ENCODE data around the gene TNK2. TPM values are rescaled to one million over a fixed set of nuclear protein-coding genes. Genes with fewer than 3 reads are reported as not detected.
"Not testable (repeated sequence)": the region's sequence is repeated elsewhere in the genome, so short reads cannot be mapped to it uniquely, and the experiment has no call there.

TNK2 gene
- total RNA-seq, 6 experiments from 2014 or later = 29.6 to 46.1 (median 35.1) TPM

GRCh38 chr3:195941265-195941815 lies 33.0 kb upstream of the TNK2 start:
- not testable (repeated sequence) for H3K27ac Mint-ChIP-seq; H3K4me3 Mint-ChIP-seq; H3K4me1 Mint-ChIP-seq (ENCODE audit: low read depth); DNase-seq
- Mint-ChIP-seq H3K27me3 (ENCODE audit: insufficient read depth) (peaks cover 26% of the 10 kb centered on the region), H3K36me3 (ENCODE audit: low read depth) (peaks cover 37% of the 10 kb centered on the region), H3K9me3 (peaks cover 14% of the 10 kb centered on the region)

- H3K4me1 Mint-ChIP-seq (ENCODE audit: low read depth); H3K4me3 Mint-ChIP-seq; DNase-seq; H3K27ac Mint-ChIP-seq: not testable (repeated sequence)
- H3K36me3 Mint-ChIP-seq (ENCODE audit: low read depth) = peaks cover 37% of the 10 kb centered on the region
- peaks cover 14% of the 10 kb centered on the region for H3K9me3 Mint-ChIP-seq
- peaks cover 26% of the 10 kb centered on the region for H3K27me3 Mint-ChIP-seq (ENCODE audit: insufficient read depth)
Measured at GRCh38 chr3:195940806-195941205, 32.5 kb upstream of the TNK2 start.

GRCh38 chr3:195939526-195940470 lies 31.4 kb upstream of the TNK2 start:
- H3K4me1 Mint-ChIP-seq (ENCODE audit: low read depth); DNase-seq: not testable (repeated sequence)

DNA sequence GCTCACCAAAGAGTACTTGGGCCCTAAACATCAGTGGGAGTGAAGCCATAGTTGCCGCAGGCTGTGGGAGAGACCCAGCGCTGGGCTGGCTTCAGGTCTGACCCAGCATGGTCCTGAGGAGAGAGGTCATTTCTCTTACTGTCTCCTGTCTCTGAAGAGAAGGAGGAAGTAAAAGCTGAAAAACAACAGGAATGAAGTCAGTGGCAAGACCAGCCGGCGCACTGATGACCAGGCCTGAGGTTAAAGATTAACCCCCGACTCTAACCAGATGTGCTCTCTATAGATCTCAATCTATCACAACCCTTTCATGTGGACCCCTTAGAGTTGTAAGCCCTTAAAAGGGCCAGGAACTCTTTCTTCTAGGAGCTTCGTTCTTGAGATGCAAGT lies 24.7 kb upstream of the TNK2 start:
- H3K27ac Mint-ChIP-seq; H3K4me3 Mint-ChIP-seq; H3K36me3 Mint-ChIP-seq (ENCODE audit: low read depth); H3K27me3 Mint-ChIP-seq (ENCODE audit: insufficient read depth); H3K9me3 Mint-ChIP-seq; DNase-seq; H3K4me1 Mint-ChIP-seq (ENCODE audit: low read depth): not testable (repeated sequence)

More at GRCh38 chr3:195939526-195940470, 31.4 kb upstream of the TNK2 start:
- H3K4me3 Mint-ChIP-seq, H3K27ac Mint-ChIP-seq: not testable (repeated sequence)
- H3K27me3 Mint-ChIP-seq (ENCODE audit: insufficient read depth) = peaks cover 26% of the 10 kb centered on the region
- H3K36me3 Mint-ChIP-seq (ENCODE audit: low read depth) = peaks cover 29% of the 10 kb centered on the region
- H3K9me3 Mint-ChIP-seq = peaks cover 14% of the 10 kb centered on the region

GRCh38 chr3:195932418-195933043 lies 24.2 kb upstream of the TNK2 start:
- Mint-ChIP-seq H3K27me3 (ENCODE audit: insufficient read depth) (peaks cover 1% of the 10 kb centered on the region), H3K27ac (no peak overlapping the region), H3K4me3 (no peak overlapping the region), H3K4me1 (ENCODE audit: low read depth) (no peaks in the 10 kb centered on the region), H3K9me3 (no peaks in the 10 kb centered on the region), H3K36me3 (ENCODE audit: low read depth) (no peaks in the 10 kb centered on the region)
- TF ChIP-seq, protein P1, sequence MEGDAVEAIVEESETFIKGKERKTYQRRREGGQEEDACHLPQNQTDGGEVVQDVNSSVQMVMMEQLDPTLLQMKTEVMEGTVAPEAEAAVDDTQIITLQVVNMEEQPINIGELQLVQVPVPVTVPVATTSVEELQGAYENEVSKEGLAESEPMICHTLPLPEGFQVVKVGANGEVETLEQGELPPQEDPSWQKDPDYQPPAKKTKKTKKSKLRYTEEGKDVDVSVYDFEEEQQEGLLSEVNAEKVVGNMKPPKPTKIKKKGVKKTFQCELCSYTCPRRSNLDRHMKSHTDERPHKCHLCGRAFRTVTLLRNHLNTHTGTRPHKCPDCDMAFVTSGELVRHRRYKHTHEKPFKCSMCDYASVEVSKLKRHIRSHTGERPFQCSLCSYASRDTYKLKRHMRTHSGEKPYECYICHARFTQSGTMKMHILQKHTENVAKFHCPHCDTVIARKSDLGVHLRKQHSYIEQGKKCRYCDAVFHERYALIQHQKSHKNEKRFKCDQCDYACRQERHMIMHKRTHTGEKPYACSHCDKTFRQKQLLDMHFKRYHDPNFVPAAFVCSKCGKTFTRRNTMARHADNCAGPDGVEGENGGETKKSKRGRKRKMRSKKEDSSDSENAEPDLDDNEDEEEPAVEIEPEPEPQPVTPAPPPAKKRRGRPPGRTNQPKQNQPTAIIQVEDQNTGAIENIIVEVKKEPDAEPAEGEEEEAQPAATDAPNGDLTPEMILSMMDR (IDR thresholded peaks at IDR 0.05) = no peak
- no peak for DNase-seq

DNA sequence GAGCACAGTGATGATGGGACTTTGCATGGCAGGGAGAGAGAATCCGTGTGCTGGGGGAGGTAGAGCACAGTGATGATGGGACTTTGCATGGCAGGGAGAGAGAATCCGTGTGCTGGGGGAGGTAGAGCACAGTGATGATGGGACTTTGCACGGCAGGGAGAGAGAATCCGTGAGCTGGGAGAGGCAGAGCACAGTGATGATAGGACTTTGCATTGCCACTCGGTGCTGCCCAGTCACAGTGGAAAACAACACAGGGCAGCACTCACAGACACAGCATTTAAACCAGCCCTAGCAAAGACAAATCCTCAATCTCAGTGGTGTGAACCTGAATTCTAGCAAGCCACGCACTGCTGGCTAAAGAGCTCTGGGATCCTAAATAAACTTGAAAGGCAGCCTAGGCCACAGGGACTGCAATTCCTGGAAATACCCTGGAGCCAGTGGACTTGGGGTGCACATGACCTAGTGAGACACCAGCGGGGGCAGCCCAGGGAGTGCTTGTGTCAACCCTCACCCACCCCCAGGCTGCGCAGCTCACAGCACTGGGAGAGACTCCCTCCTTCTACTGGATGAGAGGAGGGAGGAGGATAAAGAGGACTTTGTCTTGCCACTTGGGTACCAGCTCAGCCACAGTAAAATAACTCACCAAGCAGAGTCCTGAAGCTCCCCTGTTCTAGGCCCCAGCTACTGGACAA lies 23.4 kb upstream of the TNK2 start:
- Mint-ChIP-seq H3K4me1 (ENCODE audit: low read depth) (no peaks in the 10 kb centered on the region), H3K4me3 (no peak overlapping the region), H3K36me3 (ENCODE audit: low read depth) (no peaks in the 10 kb centered on the region), H3K9me3 (no peaks in the 10 kb centered on the region), H3K27ac (no peak overlapping the region), H3K27me3 (ENCODE audit: insufficient read depth) (peaks cover 1% of the 10 kb centered on the region)
- TF ChIP-seq, protein P1 (IDR thresholded peaks at IDR 0.05) = no peak
- no peak for DNase-seq

- Mint-ChIP-seq H3K4me3 (no peak overlapping the region), H3K9me3 (no peaks in the 10 kb centered on the region), H3K27ac (no peak overlapping the region), H3K36me3 (ENCODE audit: low read depth) (no peaks in the 10 kb centered on the region), H3K27me3 (ENCODE audit: insufficient read depth) (peaks cover 4% of the 10 kb centered on the region), H3K4me1 (ENCODE audit: low read depth) (no peaks in the 10 kb centered on the region)
- DNase-seq = no peak
- TF ChIP-seq, protein P1 (IDR thresholded peaks at IDR 0.05) = no peak
Measured at GRCh38 chr3:195929452-195929851, 21.1 kb upstream of the TNK2 start.
